Islet precursor cell (in vitro differentiated cells): Measurements from ENCODE around the gene SLC17A5.
A peak's percentile ranks its signal among the peaks of the same experiment; 100 is the strongest.
"Not testable (repeated sequence)": the region's sequence is repeated elsewhere in the genome, so short reads cannot be mapped to it uniquely, and the experiment has no call there.

Experiments used
- DNase-seq: peaks from one replicate; pipeline ENCODE4 v3.0.0-alpha.2; 2018

The SLC17A5 gene

GRCh38 chr6:73665686-73666319, 12.0 kb upstream of the SLC17A5 start:
- DNase-seq, result no peak

DNA sequence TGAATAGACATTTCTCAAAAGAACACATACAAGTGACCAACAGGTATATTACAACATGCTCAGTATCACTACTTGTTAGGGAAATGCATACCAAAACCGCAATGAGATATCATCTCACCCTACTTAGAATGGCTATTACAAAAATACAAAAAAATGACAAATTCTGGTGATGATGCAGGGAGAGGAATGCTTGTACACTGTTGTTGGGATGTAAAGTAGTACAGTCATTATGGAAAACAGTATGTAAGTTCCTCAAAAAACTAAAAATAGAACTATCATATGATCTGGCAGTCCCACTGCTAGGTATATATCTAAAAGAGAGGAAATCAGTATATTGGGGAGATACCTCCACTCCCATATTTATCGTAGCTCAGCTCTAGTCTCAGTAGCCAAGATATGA, 10.9 kb upstream of the SLC17A5 start:
- DNase-seq, result no peak

- peak; percentile 58 for DNase-seq
Measured at GRCh38 chr6:73657201-73657600, 3.4 kb upstream of the SLC17A5 start.

DNA sequence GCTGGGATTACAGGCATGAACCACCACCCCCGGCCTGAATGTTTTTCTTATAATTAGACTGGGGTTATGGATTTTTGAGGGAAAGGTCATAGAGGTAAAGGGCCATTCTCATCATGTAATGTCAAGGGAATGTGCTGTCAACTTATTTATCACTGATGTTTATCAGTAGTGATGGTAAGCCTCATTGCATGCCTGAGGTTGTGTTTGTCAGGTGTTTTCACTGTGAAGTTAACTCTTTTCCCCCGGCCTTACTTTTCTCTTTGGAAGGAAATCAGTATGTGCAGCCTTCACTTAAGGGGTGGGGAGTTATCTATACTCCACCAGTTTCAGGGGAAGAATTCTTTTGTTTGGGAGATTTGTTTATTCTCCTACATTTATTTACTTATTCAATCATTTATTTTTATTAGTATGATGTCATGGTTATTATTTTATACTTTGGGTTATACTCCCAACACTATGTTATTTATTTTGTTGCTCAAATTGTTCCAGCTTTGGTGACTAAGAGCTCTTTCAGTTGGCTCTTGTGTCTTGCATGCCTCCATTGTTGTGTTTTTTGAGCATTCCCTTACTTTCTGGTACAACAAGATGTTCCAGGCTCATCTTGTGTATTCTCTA, 2.8 kb upstream of the SLC17A5 start:
- DNase-seq, result no peak

DNA sequence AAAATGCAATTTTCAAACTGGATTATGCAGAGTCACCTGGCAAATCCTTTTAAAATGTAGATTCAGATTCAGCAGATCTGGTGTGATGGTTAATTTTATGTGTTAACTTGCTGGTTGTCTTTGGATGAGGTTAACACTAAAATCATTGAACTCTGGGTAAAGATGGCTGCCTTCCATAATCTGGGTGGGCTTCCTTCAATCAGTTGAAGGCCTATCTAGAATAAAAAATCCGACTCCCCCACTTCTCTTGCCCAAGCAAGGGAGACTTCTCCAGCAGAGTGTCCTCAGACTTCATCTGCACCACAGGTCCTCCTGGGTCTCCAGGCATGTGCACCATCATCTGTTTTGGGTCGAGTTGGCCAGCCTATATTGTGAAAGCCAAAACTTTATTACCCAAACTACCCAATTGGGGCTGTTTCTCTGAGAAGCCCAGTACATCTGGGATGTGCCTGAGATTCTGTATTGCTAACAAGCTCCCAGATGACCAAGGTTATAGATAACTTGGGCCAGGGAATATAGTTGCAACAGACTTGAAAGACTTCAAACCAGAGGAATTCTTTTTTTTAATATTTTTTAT, 1.6 kb upstream of the SLC17A5 start:
- DNase-seq, result no peak

GRCh38 chr6:73652637-73653570, 888 bp downstream of the SLC17A5 start:
- DNase-seq, result peak; percentile 90

GRCh38 chr6:73649783-73650182, 4.0 kb downstream of the SLC17A5 start:
- no peak for DNase-seq

GRCh38 chr6:73648166-73648565, 5.6 kb downstream of the SLC17A5 start:
- DNase-seq, result no peak

- DNase-seq, result no peak
Measured at GRCh38 chr6:73644941-73645591, 8.7 kb downstream of the SLC17A5 start.

DNA sequence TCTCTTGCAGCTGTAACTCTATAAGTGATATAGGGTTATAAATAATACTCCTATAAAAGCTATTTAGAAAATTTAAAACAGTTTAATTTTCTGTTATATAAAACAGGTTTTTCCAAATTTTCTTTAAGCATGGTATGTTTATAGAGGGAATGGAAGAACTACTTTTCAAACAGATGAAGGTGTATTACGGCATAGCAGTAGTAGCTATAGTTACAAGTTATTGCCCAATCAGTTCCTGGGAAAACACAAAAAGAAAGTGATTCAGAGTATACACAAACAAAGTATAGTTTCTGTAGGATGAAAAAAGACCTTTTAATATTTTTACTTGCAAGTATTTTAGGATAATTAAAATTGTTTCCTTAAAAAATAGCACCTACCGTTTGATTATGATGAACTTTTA, 9.8 kb downstream of the SLC17A5 start:
- no peak for DNase-seq

DNA sequence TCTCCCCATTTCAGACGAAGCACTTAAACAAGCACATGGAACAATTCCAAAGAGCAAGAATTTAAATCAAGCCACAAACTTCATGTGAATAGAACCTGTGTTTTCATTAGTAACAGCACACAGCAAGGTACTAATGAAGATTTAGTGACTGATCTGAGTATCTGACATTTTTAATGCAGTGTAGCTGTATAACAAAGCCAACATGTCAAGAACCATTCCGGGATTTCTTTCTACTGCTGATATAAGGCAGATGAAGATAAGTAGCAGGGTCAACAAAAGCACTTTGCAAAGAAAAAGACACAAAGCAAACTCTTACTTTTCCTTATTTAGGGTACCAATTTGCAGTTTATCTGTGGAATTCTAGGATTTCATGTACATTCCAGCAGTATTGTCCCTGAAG, 11.3 kb downstream of the SLC17A5 start:
- no peak for DNase-seq

DNA sequence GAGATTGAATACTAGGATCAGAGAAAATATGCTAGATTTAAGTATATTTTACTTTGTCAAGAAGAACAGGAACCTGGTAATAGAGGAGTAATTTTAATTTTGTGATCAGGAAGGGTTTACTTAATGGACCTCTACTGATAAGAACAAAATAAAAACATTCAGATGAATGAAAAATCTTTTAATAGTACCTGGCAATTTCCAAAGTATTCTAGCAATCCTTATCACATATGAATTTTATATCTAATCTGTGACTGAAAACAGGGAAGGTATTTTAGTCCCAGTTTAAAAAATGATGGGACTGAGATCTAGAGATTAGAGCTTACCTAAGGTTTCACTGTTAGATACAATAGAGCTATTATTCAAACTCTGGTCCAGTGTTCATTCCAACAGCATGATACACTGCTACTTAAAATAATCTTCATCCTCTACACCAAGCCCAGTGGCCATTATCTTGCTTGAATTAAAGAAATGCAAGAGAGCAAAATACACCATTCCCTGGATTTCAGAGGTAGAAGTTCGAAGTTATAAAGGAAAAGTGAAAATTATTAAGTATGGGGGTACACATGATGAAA, 13.5 kb downstream of the SLC17A5 start:
- DNase-seq, result no peak

- DNase-seq, result no peak
Measured at GRCh38 chr6:73639040-73639439, 14.8 kb downstream of the SLC17A5 start.

GRCh38 chr6:73637404-73637803, 16.4 kb downstream of the SLC17A5 start:
- no peak for DNase-seq

DNA sequence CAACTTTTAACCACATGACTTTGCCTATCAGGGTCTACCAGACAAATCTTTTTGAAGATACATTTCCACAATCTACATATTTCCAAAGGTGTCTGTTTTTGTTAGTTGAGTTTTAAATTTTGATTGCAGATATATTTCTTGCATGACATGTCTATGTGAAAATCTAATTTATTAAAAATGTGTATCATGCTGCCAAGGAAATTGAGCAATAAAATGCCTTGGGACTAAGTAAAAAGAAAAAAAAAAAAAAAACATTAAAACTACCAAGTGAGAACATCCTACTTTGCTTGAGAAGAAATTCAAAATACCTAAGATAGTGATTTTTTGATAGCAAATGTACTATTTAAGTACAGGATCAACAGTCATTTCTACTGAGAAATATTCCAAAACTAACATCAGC, 17.7 kb downstream of the SLC17A5 start:
- no peak for DNase-seq

DNA sequence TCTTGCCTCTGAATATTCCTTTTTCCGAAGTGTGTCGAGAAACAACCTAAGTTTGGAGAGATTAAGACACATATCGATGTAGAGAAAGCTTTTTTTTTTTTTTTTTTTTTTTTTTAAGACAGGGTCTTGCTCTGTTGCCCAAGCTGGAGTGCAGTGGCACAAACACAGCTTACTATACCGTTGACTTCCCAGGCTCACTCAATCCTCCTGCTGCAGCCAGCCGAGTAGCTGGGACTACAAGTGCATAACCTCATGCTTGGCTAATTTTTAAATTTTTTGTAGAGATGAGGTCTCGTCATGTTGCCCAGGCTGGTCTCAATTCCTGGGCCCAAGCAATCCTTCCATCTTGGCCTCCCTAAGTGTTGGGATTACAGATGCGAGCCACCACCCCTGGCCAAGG, 21.4 kb downstream of the SLC17A5 start:
- DNase-seq, result no peak

GRCh38 chr6:73631849-73632248, 21.9 kb downstream of the SLC17A5 start:
- peak; percentile 58 for DNase-seq

- DNase-seq, result no peak
Measured at GRCh38 chr6:73630401-73630800, 23.4 kb downstream of the SLC17A5 start.

GRCh38 chr6:73624896-73625295, 28.9 kb downstream of the SLC17A5 start:
- no peak for DNase-seq

DNA sequence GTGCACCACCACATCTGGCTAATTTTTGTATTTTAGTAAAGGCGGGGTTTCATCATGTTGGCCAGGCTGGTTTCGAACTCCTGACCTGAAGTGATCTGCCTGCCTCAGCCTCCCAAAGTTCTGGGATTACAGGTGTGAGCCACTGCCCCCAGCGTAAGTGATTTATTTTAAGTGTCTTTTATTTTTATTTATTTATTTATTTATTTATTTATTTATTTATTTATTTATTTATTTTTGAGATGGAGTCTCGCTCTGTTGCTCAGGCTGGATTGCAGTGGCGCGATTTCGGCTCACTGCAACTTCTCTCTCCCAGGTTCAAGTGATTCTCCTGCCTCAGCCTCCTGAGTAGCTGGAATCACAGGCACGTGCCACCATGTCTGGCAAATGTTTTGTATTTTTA, 30.3 kb downstream of the SLC17A5 start:
- DNase-seq, result not testable (repeated sequence)

DNA sequence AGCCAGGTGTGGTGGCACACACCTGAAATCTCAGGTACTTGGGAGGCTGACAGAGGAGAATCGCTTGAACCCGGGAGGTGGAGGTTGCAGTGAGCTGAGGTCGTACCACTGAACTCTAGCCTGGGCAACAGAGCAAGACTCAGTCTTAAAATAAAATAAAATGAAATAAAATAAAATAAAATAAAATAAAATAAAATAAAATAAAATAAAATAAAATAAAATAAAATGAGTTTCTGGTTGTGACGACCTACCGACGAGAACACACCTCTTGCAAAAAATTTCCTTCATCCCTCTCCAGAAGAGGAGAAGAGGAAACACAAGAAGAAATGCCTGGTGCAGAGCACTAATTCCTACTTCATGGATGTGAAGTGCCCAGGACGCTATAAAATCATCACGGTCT, 35.7 kb downstream of the SLC17A5 start:
- DNase-seq, result not testable (repeated sequence)

DNA sequence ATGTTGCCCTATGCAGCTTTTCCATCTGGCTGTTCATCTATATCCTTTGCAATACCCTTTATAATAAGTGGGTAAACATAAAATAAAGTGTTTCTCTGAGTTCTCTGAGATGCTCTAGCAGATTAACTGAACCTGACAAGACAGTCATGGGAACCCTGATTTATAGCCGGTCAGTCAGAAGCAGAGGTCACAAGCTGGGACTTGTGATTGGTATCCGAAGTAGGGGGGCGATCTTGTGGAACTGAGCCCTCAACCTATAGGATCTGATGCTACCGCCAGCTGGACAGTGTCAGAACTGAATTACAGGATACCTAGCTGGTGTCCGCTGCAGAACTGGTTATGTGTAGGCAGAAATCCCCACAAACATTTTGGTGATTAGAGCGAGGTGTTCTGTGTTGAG, 39.0 kb downstream of the SLC17A5 start:
- no peak for DNase-seq
